GM21528 (cell line): ENCODE results near the gene KEL.

Source experiments
- ATAC-seq: cut with Tn5 transposase; IDR thresholded peaks from one replicate; pipeline ENCODE4 v1.9.1; 2021; ENCODE audit warnings: mild to moderate bottlenecking, moderate library complexity; ENCODE audit not compliant: unreplicated experiment, low FRiP score

KEL gene

DNA sequence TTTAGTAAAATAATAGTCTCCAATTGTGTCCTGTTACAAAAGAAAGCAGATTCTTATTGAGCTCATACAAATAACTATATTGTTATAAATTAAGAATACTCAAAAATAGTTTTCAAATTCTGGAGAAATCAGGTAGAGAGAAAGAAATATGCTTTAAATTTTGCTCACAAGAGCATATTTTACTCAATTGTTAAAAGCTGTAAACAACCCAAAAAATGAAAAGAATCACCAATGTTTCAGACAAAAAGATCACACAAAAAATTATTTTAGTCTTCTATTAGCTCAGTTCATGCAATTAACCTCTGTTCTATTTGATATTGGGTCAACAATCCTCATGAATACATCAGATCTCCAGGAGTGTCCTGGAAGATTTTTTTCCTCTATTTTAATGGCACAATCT lies 58.0 kb downstream of the KEL start:
- ATAC-seq, result no peak

GRCh38 chr7:142901426-142902259 lies 60.5 kb downstream of the KEL start:
- ATAC-seq, result no peak

DNA sequence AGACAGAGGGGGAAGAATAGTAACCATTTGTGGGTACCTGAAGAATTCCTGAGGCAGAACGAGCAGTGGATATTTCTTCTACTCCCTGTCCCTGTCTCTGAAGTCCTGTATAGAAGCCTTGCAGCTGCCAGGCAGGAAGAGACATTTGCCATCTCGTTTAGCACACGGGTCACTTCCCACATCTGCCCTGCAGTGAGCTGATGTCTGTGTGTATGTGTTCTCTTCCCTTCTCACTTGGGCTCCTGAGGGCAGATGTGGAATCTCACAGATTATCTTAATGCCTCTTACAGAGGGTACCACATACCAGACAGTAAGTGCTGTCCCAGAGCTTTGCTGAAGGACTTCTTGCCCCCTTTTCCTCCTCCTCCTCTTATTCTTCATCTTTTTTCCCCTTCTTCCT lies 62.5 kb downstream of the KEL start:
- ATAC-seq, result no peak

DNA sequence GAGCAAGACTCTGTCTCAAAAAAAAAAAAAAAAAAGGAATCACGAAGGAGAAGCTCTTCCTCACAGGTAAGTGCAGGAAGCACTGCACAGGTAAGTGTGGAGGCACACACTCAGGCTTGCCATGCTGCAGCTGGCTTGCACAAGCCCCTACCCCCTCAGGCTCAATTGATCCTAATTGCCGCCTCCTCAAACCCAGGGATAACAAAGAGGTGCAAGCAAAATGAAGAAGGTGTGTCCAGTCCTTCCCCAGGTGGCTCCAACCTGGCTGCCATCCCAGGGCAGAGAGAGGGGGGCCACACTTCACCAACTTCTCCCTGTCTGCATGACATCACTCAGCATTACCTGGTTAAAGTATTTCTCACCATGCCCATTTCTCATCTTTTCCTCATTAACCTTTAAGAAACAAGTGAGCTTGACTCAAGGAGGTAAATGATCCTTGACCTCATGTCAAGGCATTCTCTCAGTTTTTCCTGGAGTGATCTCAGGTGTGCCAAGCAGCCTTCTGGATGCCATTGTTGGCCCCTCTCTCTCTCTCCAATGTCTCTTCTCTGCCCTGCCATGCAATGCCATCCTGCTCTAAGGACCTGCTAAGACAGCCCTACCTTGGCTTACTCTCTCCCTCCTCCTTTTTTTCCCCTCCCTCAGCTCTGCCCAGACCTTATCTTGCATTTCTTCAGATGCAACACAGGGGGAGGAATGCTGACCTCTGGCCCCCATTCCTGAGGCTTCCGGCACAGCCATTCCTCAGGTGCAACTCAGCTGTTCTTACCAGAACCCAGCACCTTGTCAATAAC lies 63.6 kb downstream of the KEL start:
- ATAC-seq, result no peak

DNA sequence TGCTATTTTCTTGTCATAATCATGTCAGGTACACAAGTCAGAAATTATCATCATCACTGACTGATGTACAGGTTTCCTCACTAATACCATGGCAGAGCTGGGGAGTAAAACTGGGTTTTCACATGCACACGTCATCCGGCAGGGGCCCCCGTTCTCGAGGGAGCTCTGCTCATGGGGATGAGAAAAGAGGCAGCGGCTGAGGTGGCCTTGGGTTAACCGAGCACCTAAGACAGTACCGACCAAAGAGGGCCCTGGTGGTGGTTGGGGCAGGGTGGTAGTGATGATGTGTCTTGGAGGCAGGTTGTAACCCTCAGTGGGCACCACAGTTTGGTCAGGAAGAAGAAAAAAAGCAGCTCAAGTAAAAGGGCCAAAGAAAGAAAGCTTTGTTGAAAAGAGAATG lies 64.5 kb downstream of the KEL start:
- ATAC-seq, result no peak

GRCh38 chr7:142896741-142897379 lies 65.3 kb downstream of the KEL start:
- ATAC-seq, result no peak

DNA sequence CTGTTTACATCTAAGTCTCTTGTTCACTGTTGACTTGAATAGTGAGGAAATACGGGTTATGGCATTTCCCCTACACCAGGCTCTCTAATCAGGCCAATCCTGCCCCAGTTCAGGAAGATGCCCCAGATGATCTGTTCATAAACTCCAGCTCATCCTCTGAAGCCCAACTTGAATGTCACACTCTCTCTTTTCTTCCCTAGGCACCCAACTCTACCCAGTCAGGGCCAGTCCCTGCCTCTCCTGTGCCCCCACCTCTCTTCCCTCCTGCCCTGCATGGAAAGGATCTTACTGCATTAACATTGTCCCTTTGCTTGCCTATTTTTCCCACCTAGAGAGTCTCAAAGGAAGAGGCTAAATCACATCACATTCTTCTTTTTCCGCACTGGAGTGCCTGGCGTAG lies 66.0 kb downstream of the KEL start:
- no peak for ATAC-seq

- ATAC-seq, result no peak
Measured at GRCh38 chr7:142894985-142895593, 67.1 kb downstream of the KEL start.

DNA sequence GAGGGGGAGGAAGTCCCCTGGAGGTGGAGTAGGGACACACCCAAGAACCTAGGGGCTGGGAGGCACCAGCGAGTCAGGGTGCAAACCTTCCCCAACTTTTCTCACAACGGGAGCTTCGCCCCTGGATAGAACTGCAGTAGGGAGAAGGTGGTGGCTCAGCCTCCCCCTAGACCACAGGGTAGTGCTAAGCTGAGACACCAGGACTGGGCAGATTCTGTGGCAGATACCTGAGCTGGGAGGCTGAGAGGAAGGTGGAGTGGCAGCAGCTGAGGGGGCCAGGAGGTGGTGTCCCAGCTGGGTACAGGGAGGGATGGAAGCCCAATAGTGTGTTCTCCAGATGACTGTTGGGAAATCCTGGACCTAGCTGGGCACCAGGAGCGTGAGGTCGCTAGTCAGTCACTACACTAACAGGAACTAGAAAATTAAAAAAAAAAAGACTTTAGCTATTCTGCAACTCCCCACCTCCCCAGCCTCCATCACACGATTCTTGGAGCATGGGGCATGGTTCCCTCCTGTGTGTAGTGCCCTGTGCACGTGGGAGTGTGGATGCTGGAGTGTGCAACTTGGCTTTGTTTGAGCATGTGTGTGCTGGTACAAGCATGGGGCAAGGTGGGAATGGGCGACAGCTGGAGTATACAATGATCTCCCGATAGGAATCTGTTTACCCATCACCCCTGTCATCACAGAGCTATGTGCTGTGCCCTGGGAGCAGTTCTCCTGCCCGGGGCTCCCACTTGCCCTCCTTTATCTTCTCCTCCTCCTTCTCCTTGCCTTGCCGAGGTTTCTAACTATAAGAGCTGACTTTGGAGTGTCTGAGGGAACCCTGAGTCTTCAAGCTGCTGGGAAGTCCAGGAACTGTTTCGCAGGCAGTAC lies 67.8 kb downstream of the KEL start:
- no peak for ATAC-seq

- ATAC-seq, result no peak
Measured at GRCh38 chr7:142892951-142893350, 69.2 kb downstream of the KEL start.

GRCh38 chr7:142891490-142892082 lies 70.6 kb downstream of the KEL start:
- ATAC-seq, result no peak
